ENCODE measurements around the gene EI24. TPM values are rescaled to one million over a fixed set of nuclear protein-coding genes. Genes with fewer than 3 reads are reported as not detected.

The EI24 gene
- polyA plus RNA-seq, 1 of the 3 experiments (the other 2 are of a cell fraction) = 85.5 TPM

DNA sequence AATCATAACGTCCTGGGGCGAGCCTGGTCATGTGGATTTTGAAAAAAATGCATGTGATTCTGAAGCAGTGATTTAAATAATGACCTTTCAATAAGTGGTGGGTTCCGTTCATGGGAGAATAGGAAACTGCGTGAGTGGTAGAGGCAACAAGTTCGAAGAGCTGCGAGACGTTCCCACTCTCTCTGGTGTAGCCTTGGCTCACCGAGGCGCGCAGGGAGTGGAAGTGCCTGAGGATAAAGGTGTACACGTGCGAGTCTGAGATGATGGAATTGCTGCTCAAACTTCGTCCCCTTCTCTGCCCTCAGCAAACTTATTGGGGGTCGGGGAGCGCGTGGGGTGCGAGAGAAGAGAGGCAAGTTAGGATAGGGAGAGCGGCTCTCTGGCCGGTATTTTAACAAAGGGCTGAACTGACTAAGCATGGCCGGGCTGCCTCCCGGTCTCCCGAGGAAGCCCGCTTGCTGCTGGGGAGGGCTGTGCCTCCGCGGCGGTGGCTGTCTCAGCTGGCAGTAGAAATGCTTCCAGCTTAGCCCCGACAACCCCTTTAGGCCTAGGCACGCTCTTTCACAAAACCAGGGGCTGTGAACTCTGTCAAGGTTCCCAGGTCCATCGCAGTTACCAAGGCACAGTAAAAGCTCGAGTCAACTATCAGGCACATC lies 22.5 kb downstream of the EI24 start:
- H4K20me1 ChIP-seq (ENCODE audit: insufficient read depth) = no peaks in the 10 kb centered on the region; the same call in none of the 2 replicates
- TF ChIP-seq EZH2phosphoT487 (IDR thresholded peaks at IDR 0.05; ENCODE audit: borderline replicate concordance, low read depth) (no peak), FOXM1 (IDR thresholded peaks at IDR 0.05; ENCODE audit: low read depth) (no peak), TAF1 (IDR thresholded peaks at IDR 0.05; ENCODE audit: borderline replicate concordance, low read depth, low read length) (0 out of 2 replicates have a peak, but pooled peaks have one; percentile 8)
- peaks cover 2 to 14% of the 10 kb centered on the region in 2 experiments for H3K4me1 ChIP-seq (ENCODE audit: control insufficient read depth in 1 of 2, insufficient read depth in 2 of 2, low read depth in 1 of 2, low read length in 1 of 2)
- 8% methylated on average over 26 of the region's 30 CpGs for WGBS (ENCODE audit: low lambda C conversion rate)
- ChIA-PET POLR2A (interaction anchor here (0.6 to 1.7 kb wide), 9 partner anchors 10 to 1014 kb away, joined by 3 to 13 read pairs (median 4); partner anchors contain the start of genes CHEK1, EI24, MSANTD2 and PUS3), CTCF (interaction anchor here (0.6 to 1.1 kb wide), 2 partner anchors 602 to 726 kb away, joined by 3 to 4 read pairs; no protein-coding TSS in a partner anchor)
- H3K4me3 ChIP-seq (ENCODE audit: low read depth in 2 of 2, low read length in 1 of 2) = peak overlapping the region; percentile 59 to 89
- H3F3A ChIP-seq (replicated peaks; ENCODE audit: insufficient read depth) = peaks cover 15% of the 10 kb centered on the region
- H3K4me2 ChIP-seq = peak overlapping the region; percentile 80
- peak overlapping the region; percentile 92 to 98 for H3K27ac ChIP-seq (ENCODE audit: low read depth in 2 of 2, low read length in 1 of 2)
- no peaks in the 10 kb centered on the region for H3K27me3 ChIP-seq (ENCODE audit: insufficient read depth)
- H3K9me2 ChIP-seq = no peaks in the 10 kb centered on the region
- DNase-seq = peak; percentile 55
- H3K79me2 ChIP-seq (ENCODE audit: insufficient read depth) = peaks cover 54% of the 10 kb centered on the region
- H2AFZ ChIP-seq (ENCODE audit: low read depth) = peak overlapping the region; percentile 80
- H3K36me3 ChIP-seq (replicated peaks in 1 of 2; ENCODE audit: control insufficient read depth in 1 of 2, insufficient read depth in 2 of 2, low read length in 1 of 2) = peaks cover 7 to 18% of the 10 kb centered on the region in 2 experiments
- H3K9me3 ChIP-seq = no peaks in the 10 kb centered on the region
- H3K9ac ChIP-seq = peak overlapping the region; percentile 96

DNA sequence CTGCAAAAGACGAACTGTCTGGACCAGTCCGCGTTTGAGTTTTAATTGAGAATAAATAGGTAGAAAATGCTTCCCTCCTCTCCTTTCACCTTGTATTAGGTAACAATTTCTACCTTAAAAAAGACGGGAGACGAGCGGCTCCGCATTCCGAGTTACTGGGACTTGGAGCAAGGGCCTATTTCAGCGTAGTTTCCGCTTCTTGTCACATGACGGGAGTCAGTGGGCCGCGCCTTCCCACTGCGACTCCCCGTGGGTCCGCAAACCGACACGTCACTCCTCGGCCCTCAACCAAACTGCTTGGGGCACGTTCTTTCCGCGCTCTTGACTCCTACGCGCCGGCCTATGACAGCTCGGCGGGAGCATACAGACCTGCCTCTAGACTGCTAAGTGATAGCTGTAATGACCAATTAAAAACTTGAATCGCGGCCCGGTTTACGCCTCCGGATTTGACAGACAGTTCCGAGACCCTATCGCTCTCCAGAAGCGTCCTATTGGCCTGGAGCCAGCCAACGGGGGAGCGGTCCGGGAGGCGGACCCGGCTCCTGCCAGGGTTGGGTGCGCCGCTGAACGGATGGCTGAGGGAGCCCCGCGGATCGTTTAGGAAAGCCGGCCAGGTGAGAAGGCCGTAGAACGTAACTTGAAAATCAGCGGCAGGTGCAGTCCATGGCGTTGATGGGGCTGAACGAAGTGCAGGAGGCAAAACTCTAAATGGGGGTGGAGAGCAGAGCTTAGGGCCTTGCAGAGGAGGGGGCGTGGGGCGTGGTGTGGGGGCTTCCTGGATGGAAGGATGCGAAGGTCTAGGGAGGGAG lies 23.2 kb downstream of the EI24 start, which contains the start of gene STT3A:
STT3A (plus strand) TSS at position 548 of the 809 bp plus-strand sequence. CDS start 3,064 bp downstream, outside the sequence.
- Histone ChIP-seq H3K4me2 (peak within 1 kb of the TSS; percentile 83), H3K9me2 (no peaks in the 10 kb centered on the region), H3K79me2 (ENCODE audit: insufficient read depth) (peaks cover 61% of the 10 kb centered on the region), H3K4me1 (ENCODE audit: control insufficient read depth in 1 of 2, insufficient read depth in 2 of 2, low read depth in 1 of 2, low read length in 1 of 2) (peaks cover 2 to 14% of the 10 kb centered on the region in 2 experiments), H3K9ac (peak within 1 kb of the TSS; percentile 96), H3K4me3 (ENCODE audit: low read depth in 2 of 2, low read length in 1 of 2) (peak within 1 kb of the TSS; percentile 59 to 98), H3K27ac (ENCODE audit: low read depth in 2 of 2, low read length in 1 of 2) (peak within 1 kb of the TSS; percentile 92 to 98), H3F3A (replicated peaks; ENCODE audit: insufficient read depth) (peaks cover 15% of the 10 kb centered on the region), H3K36me3 (replicated peaks in 1 of 2; ENCODE audit: control insufficient read depth in 1 of 2, insufficient read depth in 2 of 2, low read length in 1 of 2) (peaks cover 13 to 25% of the 10 kb centered on the region in 2 experiments), H3K27me3 (ENCODE audit: insufficient read depth) (no peaks in the 10 kb centered on the region), H4K20me1 (ENCODE audit: insufficient read depth) (no peaks in the 10 kb centered on the region; the same call in none of the 2 replicates), H2AFZ (ENCODE audit: low read depth) (peak within 1 kb of the TSS; percentile 80), H3K9me3 (no peaks in the 10 kb centered on the region)
- under 1% methylated on average over 33 of the region's 55 CpGs for WGBS (ENCODE audit: low lambda C conversion rate)
- ChIA-PET CTCF (interaction anchor here (0.7 to 1.2 kb wide), 2 partner anchors 295 to 741 kb away, joined by 3 read pairs; partner anchors contain the start of gene HYLS1), POLR2A (interaction anchor here (0.7 to 1.7 kb wide), 9 partner anchors 9 to 1013 kb away, joined by 3 to 13 read pairs (median 4); partner anchors contain the start of genes CHEK1, EI24, HYLS1 and MSANTD2)
- DNase-seq = peak; percentile 94
- TF ChIP-seq TEAD4 (IDR thresholded peaks at IDR 0.05; ENCODE audit: borderline replicate concordance, insufficient read depth) (no peak), FOSL2 (IDR thresholded peaks at IDR 0.05; ENCODE audit: borderline replicate concordance, low read depth) (peak; percentile 2; the same call in 1 of the 2 replicates), FOXJ3 (CRISPR knock-in tag; IDR thresholded peaks at IDR 0.05) (0 out of 2 replicates have a peak, but pooled peaks have one; percentile 12), ELF1 (IDR thresholded peaks at IDR 0.05) (peak; percentile 69), GATA2 (CRISPR knock-in tag; IDR thresholded peaks at IDR 0.05) (no peak), YY1 (IDR thresholded peaks at IDR 0.05; ENCODE audit: low read depth) (no peak; the same call in none of the 2 replicates), RXRA (IDR thresholded peaks at IDR 0.05; ENCODE audit: borderline replicate concordance, low read depth) (no peak), SMC3 (IDR thresholded peaks at IDR 0.05; ENCODE audit: low read depth, low read length) (no peak), TCF12 (IDR thresholded peaks at IDR 0.05) (no peak), TAF1 (IDR thresholded peaks at IDR 0.05; ENCODE audit: borderline replicate concordance, low read depth, low read length) (peak; percentile 80)
- TF ChIP-seq, protein P1, sequence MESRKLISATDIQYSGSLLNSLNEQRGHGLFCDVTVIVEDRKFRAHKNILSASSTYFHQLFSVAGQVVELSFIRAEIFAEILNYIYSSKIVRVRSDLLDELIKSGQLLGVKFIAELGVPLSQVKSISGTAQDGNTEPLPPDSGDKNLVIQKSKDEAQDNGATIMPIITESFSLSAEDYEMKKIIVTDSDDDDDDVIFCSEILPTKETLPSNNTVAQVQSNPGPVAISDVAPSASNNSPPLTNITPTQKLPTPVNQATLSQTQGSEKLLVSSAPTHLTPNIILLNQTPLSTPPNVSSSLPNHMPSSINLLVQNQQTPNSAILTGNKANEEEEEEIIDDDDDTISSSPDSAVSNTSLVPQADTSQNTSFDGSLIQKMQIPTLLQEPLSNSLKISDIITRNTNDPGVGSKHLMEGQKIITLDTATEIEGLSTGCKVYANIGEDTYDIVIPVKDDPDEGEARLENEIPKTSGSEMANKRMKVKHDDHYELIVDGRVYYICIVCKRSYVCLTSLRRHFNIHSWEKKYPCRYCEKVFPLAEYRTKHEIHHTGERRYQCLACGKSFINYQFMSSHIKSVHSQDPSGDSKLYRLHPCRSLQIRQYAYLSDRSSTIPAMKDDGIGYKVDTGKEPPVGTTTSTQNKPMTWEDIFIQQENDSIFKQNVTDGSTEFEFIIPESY (IDR thresholded peaks at IDR 0.05; ENCODE audit: borderline replicate concordance, low read depth) = peak; percentile 71
- TF ChIP-seq, protein P2, sequence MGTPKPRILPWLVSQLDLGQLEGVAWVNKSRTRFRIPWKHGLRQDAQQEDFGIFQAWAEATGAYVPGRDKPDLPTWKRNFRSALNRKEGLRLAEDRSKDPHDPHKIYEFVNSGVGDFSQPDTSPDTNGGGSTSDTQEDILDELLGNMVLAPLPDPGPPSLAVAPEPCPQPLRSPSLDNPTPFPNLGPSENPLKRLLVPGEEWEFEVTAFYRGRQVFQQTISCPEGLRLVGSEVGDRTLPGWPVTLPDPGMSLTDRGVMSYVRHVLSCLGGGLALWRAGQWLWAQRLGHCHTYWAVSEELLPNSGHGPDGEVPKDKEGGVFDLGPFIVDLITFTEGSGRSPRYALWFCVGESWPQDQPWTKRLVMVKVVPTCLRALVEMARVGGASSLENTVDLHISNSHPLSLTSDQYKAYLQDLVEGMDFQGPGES (IDR thresholded peaks at IDR 0.05; ENCODE audit: low read depth, low read length) = peak; percentile 86
- TF ChIP-seq, protein P3, sequence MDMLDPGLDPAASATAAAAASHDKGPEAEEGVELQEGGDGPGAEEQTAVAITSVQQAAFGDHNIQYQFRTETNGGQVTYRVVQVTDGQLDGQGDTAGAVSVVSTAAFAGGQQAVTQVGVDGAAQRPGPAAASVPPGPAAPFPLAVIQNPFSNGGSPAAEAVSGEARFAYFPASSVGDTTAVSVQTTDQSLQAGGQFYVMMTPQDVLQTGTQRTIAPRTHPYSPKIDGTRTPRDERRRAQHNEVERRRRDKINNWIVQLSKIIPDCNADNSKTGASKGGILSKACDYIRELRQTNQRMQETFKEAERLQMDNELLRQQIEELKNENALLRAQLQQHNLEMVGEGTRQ (IDR thresholded peaks at IDR 0.05; ENCODE audit: borderline replicate concordance, low read depth, low read length) = peak; percentile 79
- TF ChIP-seq, protein P4, sequence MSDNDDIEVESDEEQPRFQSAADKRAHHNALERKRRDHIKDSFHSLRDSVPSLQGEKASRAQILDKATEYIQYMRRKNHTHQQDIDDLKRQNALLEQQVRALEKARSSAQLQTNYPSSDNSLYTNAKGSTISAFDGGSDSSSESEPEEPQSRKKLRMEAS (IDR thresholded peaks at IDR 0.05; ENCODE audit: low read depth) = peak; percentile 87
- TF ChIP-seq, protein P5, sequence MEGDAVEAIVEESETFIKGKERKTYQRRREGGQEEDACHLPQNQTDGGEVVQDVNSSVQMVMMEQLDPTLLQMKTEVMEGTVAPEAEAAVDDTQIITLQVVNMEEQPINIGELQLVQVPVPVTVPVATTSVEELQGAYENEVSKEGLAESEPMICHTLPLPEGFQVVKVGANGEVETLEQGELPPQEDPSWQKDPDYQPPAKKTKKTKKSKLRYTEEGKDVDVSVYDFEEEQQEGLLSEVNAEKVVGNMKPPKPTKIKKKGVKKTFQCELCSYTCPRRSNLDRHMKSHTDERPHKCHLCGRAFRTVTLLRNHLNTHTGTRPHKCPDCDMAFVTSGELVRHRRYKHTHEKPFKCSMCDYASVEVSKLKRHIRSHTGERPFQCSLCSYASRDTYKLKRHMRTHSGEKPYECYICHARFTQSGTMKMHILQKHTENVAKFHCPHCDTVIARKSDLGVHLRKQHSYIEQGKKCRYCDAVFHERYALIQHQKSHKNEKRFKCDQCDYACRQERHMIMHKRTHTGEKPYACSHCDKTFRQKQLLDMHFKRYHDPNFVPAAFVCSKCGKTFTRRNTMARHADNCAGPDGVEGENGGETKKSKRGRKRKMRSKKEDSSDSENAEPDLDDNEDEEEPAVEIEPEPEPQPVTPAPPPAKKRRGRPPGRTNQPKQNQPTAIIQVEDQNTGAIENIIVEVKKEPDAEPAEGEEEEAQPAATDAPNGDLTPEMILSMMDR (IDR thresholded peaks at IDR 0.05) = no peak

Measured in SK-N-SH (cell line).